ENCODE data around the gene SPTLC1. TPM values are rescaled to one million over a fixed set of nuclear protein-coding genes. Genes with fewer than 3 reads are reported as not detected.

The SPTLC1 gene
- total and polyA plus RNA-seq, 10 of the 15 experiments (the other 5 are each of a cell fraction or from before 2014, with no cell fraction given) = 38.0 to 68.7 (median 52.8) TPM

GRCh38 chr9:92042260-92042659 is 73.0 kb downstream of the SPTLC1 start:
- no peak for FAIRE-seq
- POLR2A ChIA-PET = no interaction called here
- Histone ChIP-seq H3K4me3 (no peak overlapping the region), H3K27ac (ENCODE audit: control insufficient read depth, insufficient read depth) (no peak overlapping the region), H3K9ac (ENCODE audit: control insufficient read depth, insufficient read depth, low read length) (no peak overlapping the region), H4K20me1 (ENCODE audit: control insufficient read depth, insufficient read depth) (no peaks in the 10 kb centered on the region), H3K36me3 (ENCODE audit: control insufficient read depth in 2 of 2, insufficient read depth in 2 of 2, low read length in 1 of 2) (peaks cover 8 to 32% of the 10 kb centered on the region in 2 experiments), H3K9me3 (replicated peaks; ENCODE audit: control insufficient read depth, insufficient read depth, low read length) (peaks cover 2% of the 10 kb centered on the region), H2AFZ (ENCODE audit: control insufficient read depth, low read depth, low read length) (no peak overlapping the region), H3K27me3 (replicated peaks in 1 of 2; ENCODE audit: control insufficient read depth in 2 of 2, insufficient read depth in 2 of 2, low read length in 1 of 2) (no peaks in the 10 kb centered on the region), H3K4me1 (ENCODE audit: control insufficient read depth, insufficient read depth, low read length) (no peaks in the 10 kb centered on the region), H3K4me2 (ENCODE audit: control insufficient read depth, insufficient read depth) (no peak overlapping the region), H3K79me2 (ENCODE audit: control insufficient read depth, insufficient read depth, low read length) (no peaks in the 10 kb centered on the region)
- SMC1A ChIA-PET (ENCODE audit: uncharacterized antibody, unreplicated experiment) = no interaction called here
- RAD21 ChIA-PET (ENCODE audit: unreplicated experiment) = no interaction called here
- DNase-seq (ENCODE audit: low read depth, low spot score) = no peak
- WGBS (ENCODE audit: insufficient coverage, insufficient replicate concordance, low lambda C conversion rate, missing lambda C conversion rate) = 83% methylated on average over 1 of the region's 1 CpG
- in situ Hi-C loops (cut with MboI) = no loop called here
- CTCF ChIA-PET = no interaction called here
- BruUV-seq (replicated peaks) = no TSS peak
- intact Hi-C loops (cut with micrococcal nuclease; ENCODE audit: unreplicated experiment) = no loop called here
- ATAC-seq = no peak
- no peak for TF ChIP-seq FOXM1 (IDR thresholded peaks at IDR 0.05; ENCODE audit: low read depth, low read length)
- no peak for TF ChIP-seq E2F8 (IDR thresholded peaks at IDR 0.05; ENCODE audit: low read depth, partially characterized antibody)
- no peak for TF ChIP-seq SMARCA5 (IDR thresholded peaks at IDR 0.05)
- TF ChIP-seq EP300 (IDR thresholded peaks at IDR 0.05; ENCODE audit: borderline replicate concordance in 1 of 2, control insufficient read depth in 1 of 2, low read depth in 2 of 2, low read length in 2 of 2) = no peak
- TF ChIP-seq ZZZ3 (IDR thresholded peaks at IDR 0.05; ENCODE audit: control insufficient read depth, insufficient read length, low read depth) = no peak
- no peak for TF ChIP-seq MLLT1 (IDR thresholded peaks at IDR 0.05)

Data from GM12878 (cell line).